GM18858 (cell line): ENCODE data around the gene LENEP.

Source experiments
- ATAC-seq: cut with Tn5 transposase; IDR thresholded peaks from one replicate; pipeline ENCODE4 v1.9.1; 2021; ENCODE audit not compliant: unreplicated experiment

Gene LENEP

DNA sequence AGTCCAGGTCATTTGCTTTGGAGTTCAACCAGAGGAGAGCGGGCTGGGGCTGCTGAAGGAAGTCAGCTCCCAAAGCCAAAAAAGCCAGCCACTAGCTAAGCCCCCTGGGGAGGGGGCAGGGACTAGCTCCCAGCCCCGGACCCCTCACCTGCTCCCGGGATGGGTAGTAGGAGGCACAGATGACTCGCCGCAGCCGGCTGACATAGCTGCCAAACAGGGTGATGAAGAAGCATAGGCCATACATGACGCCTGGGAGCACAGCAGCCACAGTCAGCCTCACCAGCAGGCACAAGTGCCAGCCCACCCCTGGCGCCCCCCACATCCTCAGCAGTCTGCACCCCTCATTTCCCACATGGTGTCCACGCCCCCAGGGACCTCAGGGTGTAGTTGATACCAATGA lies 32.8 kb downstream of the LENEP start:
- no peak for ATAC-seq

DNA sequence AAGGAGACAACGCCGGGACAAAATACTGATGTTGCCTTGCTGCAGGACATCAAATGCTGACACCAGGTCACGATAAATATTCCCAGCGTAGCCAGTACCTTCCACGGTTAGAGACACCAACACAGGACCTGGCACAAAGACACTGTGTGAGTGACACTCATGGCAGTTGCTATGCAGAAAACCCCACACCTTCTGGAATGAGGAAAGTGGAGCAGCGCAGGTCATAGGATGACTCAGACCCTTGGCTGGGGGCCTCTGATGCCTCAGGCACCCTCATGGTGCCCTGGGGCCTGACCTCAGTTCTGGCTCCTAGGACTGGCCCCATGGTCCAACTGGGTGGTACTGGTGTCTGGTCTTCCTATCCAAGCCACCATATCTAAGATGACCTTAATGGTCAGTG lies 33.2 kb downstream of the LENEP start:
- ATAC-seq = no peak

- ATAC-seq = no peak
Measured at GRCh38 chr1:155029513-155030242, 36.3 kb downstream of the LENEP start.

- ATAC-seq = no peak
Measured at GRCh38 chr1:155030243-155030795, 36.9 kb downstream of the LENEP start.

DNA sequence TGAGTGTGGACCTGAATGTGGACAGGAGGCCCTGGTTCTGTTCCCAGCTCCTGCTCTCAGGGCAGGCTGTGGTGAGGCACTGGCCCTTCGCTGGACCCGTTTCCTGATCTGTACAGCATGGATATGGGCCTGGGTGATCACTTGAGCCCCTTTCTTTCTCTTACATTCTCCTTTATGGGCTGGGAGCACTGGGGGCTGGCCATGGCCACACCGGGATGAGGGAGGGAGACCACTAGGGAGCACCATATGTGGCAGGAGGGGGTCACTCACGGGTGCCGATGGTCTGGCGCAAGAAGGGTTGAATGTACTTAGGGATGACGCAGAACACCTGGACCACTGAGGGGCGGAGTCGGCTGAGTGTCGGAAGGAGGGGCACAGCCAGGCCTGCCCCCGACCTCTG lies 37.5 kb downstream of the LENEP start:
- ATAC-seq = no peak

DNA sequence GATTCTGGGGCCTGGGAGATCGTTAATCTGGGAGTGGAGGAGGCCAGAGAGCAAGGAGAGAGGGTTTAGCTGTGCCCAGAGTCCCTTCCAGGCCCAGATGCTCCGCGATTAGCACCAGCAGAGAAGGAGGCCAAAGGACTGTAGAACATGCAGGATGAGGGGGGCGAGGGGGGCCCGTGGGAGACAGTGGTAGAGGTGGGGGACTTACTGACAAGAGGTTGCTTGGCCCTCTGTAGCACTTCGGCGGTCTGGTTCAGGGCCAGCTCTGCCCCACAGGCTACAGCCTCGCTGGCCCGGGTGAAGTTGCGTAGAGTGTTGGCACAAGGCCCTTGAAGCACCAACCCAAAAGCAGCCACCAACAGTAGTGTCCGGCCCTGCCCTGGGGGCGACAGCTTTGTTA lies 39.5 kb downstream of the LENEP start:
- no peak for ATAC-seq

DNA sequence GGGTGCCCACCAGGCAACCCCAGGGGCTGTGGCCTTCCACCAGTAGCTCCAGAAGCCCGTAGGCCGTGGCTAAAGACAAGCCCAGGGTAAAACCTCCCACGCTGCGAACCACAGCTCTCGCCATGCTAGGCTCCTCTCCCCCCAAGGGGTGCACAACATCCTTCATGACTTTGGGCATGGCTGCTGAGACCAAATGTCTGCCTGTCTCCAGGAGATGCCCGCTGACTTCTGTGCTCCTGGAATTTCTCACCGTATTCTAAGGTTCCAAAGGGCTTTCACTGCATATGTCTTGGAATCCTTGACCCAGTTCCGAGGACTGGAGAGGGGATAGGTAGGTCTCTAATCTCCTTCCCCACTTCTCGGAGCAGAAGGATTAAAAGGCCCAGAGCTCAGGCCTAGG lies 40.1 kb downstream of the LENEP start, which contains the start of the genes DCST1 and DCST2:
Gene DCST1, plus strand, starts transcription at position 301 of the 400 bp plus-strand sequence. CDS start 213 bp downstream, outside the sequence.
Gene DCST2, minus strand, starts transcription at position 258 of the 400 bp plus-strand sequence. Its CDS starts 80 bp downstream, at position 178.
- ATAC-seq = no peak

DNA sequence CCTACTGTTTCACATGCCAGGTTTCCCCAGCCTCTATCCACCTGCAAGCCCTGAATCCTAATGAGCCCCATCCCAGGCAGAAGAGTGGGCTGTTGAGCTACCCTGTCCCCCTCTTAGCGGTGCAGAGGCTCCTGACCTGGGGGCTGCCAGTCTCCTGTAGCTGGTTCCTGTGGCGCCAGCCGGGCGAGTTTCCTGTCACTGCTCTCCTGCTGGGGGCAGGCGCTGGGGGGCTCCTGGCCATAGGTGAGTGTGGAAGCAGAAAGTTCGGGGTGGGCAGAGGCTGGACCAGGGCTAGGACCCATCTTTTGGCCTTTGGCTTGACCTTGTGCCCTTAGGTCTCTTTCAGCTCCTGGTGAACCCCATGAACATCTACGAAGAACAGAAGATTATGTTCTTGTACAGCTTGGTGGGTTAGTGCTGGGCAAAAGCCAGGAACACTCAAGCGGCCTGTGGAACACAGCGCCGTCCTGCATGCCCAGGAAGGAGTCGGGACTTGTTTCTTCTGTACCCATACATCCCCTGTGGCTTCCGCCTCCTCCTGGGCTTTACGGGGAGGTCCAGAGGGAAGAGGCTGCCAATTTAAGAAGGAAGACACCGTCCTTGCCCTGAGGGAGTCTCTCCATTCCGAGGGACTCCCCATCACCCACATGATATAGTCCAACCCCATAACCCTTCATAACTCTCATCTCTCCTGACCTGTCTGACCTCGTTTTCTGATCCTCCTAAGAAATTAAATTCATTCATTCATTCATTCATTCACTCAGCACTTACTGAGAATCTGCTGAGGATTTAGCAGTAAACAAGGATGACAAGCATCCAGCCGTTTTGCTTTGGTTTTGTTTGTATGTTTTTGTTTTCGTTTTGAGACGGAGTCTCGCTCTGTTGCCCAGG lies 41.2 kb downstream of the LENEP start:
- ATAC-seq = no peak

GRCh38 chr1:155035936-155036335 lies 42.5 kb downstream of the LENEP start:
- no peak for ATAC-seq

DNA sequence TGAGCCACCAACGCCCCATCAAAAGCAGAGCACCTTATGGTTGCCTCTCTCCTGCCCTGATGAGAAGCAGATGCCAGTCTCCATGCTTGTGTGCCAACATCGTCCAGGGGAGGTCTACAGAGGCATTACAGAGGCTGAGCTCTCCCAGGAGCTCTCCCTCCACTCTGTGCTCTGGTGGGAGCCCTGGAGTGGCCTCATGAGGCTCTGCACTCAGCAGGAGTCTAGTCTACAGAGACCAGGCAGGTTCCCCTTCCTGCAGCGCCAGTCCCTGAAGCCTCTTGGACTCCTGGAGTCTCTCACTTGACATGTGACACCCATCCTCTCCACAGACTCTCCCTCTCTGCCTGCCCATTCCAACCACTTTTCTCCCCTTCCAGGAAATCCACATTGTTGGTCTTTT lies 43.7 kb downstream of the LENEP start:
- ATAC-seq = no peak

DNA sequence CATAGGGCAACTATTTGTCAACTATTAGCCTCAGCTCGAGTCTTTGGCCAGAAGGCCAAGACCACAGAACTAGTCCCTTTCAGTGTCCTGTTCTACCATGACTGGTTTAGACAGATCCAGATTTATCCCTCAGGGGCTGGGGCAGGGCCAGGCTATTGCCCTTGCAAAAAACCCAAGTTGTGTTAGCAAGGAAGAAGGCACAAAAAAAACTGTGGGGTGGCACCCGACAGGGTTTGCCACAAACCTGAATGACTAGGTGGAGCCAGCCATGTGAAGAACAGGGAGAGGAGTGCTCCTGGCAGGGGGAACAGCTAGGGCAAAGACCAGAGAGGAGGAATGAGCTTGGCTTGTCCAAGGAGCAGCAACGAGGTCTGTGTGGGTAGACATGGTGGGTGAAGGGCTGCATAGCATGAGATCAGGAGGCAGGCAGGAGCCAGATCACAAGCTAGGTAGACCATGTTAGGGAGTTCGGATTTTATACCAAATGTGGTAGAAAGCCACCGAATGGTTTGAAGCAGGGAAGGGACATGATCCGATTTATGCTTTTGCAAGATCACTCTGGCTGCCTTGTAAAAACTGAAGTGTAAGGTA lies 44.6 kb downstream of the LENEP start:
- no peak for ATAC-seq

- ATAC-seq = no peak
Measured at GRCh38 chr1:155038602-155039307, 45.4 kb downstream of the LENEP start.

DNA sequence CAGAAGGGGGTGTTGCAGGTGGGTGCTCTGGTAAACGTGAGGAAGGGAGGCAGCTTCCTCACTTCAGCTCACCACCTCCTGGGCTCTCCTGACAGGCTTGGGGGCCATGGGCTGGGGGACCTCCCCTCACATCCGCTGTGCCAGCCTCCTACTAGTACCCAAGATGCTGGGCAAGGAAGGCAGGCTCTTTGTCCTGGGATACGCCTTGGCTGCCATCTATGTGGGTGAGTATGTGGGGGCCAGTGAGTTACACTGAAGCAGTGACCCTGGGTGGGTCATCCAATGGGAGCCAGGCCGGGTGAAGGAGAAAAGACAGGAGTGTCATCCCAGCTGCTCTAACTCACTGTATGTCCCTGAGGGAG lies 45.9 kb downstream of the LENEP start:
- no peak for ATAC-seq

- no peak for ATAC-seq
Measured at GRCh38 chr1:155040358-155041093, 47.1 kb downstream of the LENEP start.

GRCh38 chr1:155042789-155043188 lies 49.4 kb downstream of the LENEP start:
- ATAC-seq = no peak

DNA sequence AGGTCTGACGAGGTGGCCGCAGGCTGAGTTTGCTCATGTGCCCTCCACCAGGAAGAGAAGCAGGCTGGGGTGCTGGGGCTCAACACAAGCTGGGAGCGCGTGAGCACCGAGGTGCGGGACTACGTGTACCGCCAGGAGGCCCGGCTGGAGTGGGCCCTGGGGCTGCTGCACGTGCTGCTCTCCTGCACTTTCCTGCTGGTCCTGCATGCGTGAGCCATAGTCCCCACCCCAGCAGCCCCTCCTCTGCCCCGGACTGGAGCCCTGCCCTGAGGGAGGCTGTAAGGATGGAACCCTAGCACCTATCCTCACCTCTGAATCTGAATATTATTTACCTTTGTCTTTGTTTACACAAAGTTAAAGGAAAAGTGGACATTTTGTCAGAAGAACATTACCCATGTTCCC lies 49.9 kb downstream of the LENEP start:
- no peak for ATAC-seq

DNA sequence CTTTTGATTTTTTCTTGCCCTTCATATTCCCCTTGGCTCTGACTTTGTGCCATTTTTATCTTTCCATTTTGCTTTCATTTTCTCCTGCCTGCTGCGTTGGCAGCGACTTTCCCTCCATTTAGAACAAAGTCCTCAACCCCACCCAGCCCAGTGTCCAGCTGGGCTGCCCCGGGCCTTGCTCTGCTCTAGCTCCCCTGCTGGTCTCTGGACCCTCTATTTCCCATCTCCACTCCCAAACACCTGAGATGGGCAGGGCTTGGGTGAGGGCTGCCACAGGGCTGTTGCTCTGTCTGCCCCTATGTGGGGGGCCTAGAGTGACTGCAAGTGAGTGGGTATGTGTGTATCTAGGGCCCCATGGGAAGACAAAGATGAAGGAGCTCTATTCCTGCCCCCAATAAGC lies 50.4 kb downstream of the LENEP start:
- no peak for ATAC-seq
